Mesendoderm (in vitro differentiated cells): ENCODE results near the gene TCF7L2.

Experiments
- DNase-seq: peaks from one replicate; pipeline ENCODE4 v3.0.0; 2013
- H2AK5ac ChIP-seq: 2 replicates; pipeline ENCODE4 v1.6.1; 2013; ENCODE audit warnings: low read length, inconsistent platforms
- H2BK120ac ChIP-seq: 2 replicates; pipeline ENCODE4 v1.6.1; 2013; ENCODE audit warnings: low read depth, mild to moderate bottlenecking, low read length, moderate library complexity, mixed read lengths
- H2BK15ac ChIP-seq: replicated peaks from 2 replicates; pipeline ENCODE4 v1.6.1; 2013; ENCODE audit warnings: low read depth, mild to moderate bottlenecking, moderate library complexity
- H2BK5ac ChIP-seq: 2 replicates; pipeline ENCODE4 v1.6.1; 2013; ENCODE audit warnings: low read length, inconsistent platforms
- H3K18ac ChIP-seq: 2 replicates; pipeline ENCODE4 v1.6.1; 2013; ENCODE audit warnings: mild to moderate bottlenecking, low read length, mixed read lengths
- H3K23ac ChIP-seq: one replicate; pipeline ENCODE4 v1.6.1; 2013; ENCODE audit warnings: low read length
- H3K27ac ChIP-seq: 2 replicates; pipeline ENCODE4 v1.5.1; 2013; ENCODE audit warnings: low read depth, mild to moderate bottlenecking, inconsistent platforms, low read length, moderate library complexity
- H3K27me3 ChIP-seq: 2 replicates; pipeline ENCODE4 v1.6.1; 2013; ENCODE audit warnings: low read length, control low read depth, mild to moderate bottlenecking, inconsistent platforms; ENCODE audit not compliant: insufficient read depth, poor library complexity
- H3K36me3 ChIP-seq: 2 replicates; pipeline ENCODE4 v1.6.1; 2013; ENCODE audit warnings: low read length, inconsistent platforms; ENCODE audit not compliant: control insufficient read depth, insufficient read depth
- H3K4ac ChIP-seq: one replicate; pipeline ENCODE4 v1.6.1; 2013; ENCODE audit warnings: low read depth, mild to moderate bottlenecking, low read length, moderate library complexity
- H3K4me1 ChIP-seq: 2 replicates; pipeline ENCODE4 v1.6.1; 2013; ENCODE audit warnings: low read depth, low read length, inconsistent platforms; ENCODE audit not compliant: control insufficient read depth
- H3K4me2 ChIP-seq: 2 replicates; pipeline ENCODE4 v1.6.1; 2013; ENCODE audit warnings: low read length
- H3K4me3 ChIP-seq: 2 replicates; pipeline ENCODE4 v1.5.1; 2013; ENCODE audit warnings: mild to moderate bottlenecking, low read length
- H3K56ac ChIP-seq: one replicate; pipeline ENCODE4 v1.6.1; 2013; ENCODE audit warnings: low read length
- H3K79me1 ChIP-seq: 2 replicates; pipeline ENCODE4 v1.6.1; 2013; ENCODE audit warnings: low read length, inconsistent platforms
- H3K79me2 ChIP-seq: 2 replicates; pipeline ENCODE4 v1.6.1; 2013; ENCODE audit warnings: mild to moderate bottlenecking, low read length; ENCODE audit not compliant: control insufficient read depth, insufficient read depth
- H3K9ac ChIP-seq: 2 replicates; pipeline ENCODE4 v1.6.1; 2013; ENCODE audit warnings: low read length, inconsistent platforms
- H4K5ac ChIP-seq: one replicate; pipeline ENCODE4 v1.6.1; 2013; ENCODE audit warnings: low read length
- H4K8ac ChIP-seq: one replicate; pipeline ENCODE4 v1.6.1; 2013; ENCODE audit warnings: low read depth, mild to moderate bottlenecking, control low read depth, low read length, moderate library complexity
- WGBS: extraction: QIAGEN DNeasy Blood & Tissue Kit; methylation state at CpG from one replicate; pipeline ENCODE4 v1.1.7; 2013; ENCODE audit warnings: low lambda C conversion rate, missing lambda C conversion rate; ENCODE audit not compliant: insufficient coverage; ENCODE audit errors: extremely low coverage; 5-methylcytosine and 5-hydroxymethylcytosine counted together

TCF7L2 gene

DNA sequence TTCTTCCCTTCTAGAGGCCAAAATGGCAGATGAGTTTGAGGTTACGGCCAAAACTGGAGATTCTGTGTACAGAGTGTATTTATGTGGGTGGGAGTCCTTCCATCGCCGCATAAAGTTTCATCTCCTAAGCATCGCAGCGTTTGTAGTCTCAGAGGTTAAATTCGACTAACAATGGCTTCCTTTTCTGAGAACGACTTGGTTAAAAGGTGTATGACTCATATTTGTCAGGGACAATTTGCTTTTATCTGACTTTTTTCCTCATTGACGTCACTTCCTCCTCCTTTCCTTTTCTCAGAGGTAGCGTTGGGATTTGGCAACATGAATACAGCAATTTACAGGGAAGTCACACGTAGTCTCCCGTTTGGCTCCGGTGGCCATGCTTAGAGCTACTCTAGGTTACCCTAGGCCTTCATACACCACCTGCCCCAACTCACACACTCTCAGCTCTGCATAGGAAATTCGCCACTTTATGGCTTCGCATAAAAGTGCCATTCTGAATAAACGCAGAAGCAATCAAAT lies 37.6 kb upstream of the TCF7L2 start:
- no CpG with 5 or more reads among the region's 15 CpGs for WGBS
- H4K8ac ChIP-seq: no peak overlapping the region
- no peak overlapping the region for H2BK15ac ChIP-seq
- no peak overlapping the region for H3K56ac ChIP-seq
- DNase-seq: peak; percentile 35
- H3K27me3 ChIP-seq: peaks cover 2% of the 10 kb centered on the region
- no peak overlapping the region for H3K4me2 ChIP-seq
- no peaks in the 10 kb centered on the region for H3K79me1 ChIP-seq
- no peak overlapping the region for H3K27ac ChIP-seq
- no peak overlapping the region for H3K9ac ChIP-seq
- H3K4me1 ChIP-seq: no peaks in the 10 kb centered on the region
- no peak overlapping the region for H2AK5ac ChIP-seq
- H3K79me2 ChIP-seq: no peaks in the 10 kb centered on the region
- no peak overlapping the region for H2BK120ac ChIP-seq
- H3K36me3 ChIP-seq: no peaks in the 10 kb centered on the region
- H3K4ac ChIP-seq: no peak overlapping the region
- H3K4me3 ChIP-seq: no peak overlapping the region
- no peak overlapping the region for H3K18ac ChIP-seq
- no peak overlapping the region for H3K23ac ChIP-seq
- H4K5ac ChIP-seq: no peak overlapping the region
- H2BK5ac ChIP-seq: no peak overlapping the region

DNA sequence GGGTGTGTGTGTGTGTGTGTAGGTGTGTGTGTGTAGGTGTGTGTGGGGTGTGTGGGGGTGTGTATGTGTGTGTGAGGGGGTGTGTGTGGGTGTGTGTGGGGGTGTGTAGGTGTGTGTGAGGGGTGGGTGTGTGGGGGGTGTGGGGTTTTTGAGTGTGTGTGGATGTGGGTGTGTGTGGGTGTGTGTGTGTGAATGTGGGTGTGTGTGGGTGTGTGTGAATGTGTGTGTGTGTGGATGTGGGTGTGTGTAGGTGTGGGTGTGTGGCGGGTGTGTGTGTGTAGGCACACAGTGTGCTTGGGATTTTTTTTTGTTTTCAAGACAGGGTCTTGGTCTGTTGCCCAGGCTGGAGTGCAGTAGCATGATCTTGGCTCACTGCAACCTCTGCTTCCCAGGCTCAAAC lies 36.8 kb upstream of the TCF7L2 start:
- H2BK120ac ChIP-seq: no peak overlapping the region
- no peak for DNase-seq
- H3K9ac ChIP-seq: no peak overlapping the region
- H2BK15ac ChIP-seq: no peak overlapping the region
- H3K27ac ChIP-seq: no peak overlapping the region
- no peaks in the 10 kb centered on the region for H3K36me3 ChIP-seq
- peaks cover 2% of the 10 kb centered on the region for H3K27me3 ChIP-seq
- H2BK5ac ChIP-seq: no peak overlapping the region
- H3K18ac ChIP-seq: no peak overlapping the region
- H3K4ac ChIP-seq: no peak overlapping the region
- H3K23ac ChIP-seq: no peak overlapping the region
- H3K4me1 ChIP-seq: no peaks in the 10 kb centered on the region
- H4K8ac ChIP-seq: no peak overlapping the region
- H3K4me2 ChIP-seq: no peak overlapping the region
- H3K56ac ChIP-seq: no peak overlapping the region
- no peak overlapping the region for H3K4me3 ChIP-seq
- WGBS: no CpG with 5 or more reads among the region's 1 CpG
- no peak overlapping the region for H2AK5ac ChIP-seq
- no peak overlapping the region for H4K5ac ChIP-seq
- no peaks in the 10 kb centered on the region for H3K79me1 ChIP-seq
- H3K79me2 ChIP-seq: no peaks in the 10 kb centered on the region

- H3K27ac ChIP-seq: no peak overlapping the region
- no peak overlapping the region for H3K9ac ChIP-seq
- H2AK5ac ChIP-seq: no peak overlapping the region
- H3K18ac ChIP-seq: no peak overlapping the region
- H3K4me3 ChIP-seq: no peak overlapping the region
- H4K5ac ChIP-seq: no peak overlapping the region
- whole genome bisulfite sequencing: no CpG with 5 or more reads among the region's 9 CpGs
- H3K36me3 ChIP-seq: no peaks in the 10 kb centered on the region
- no peak overlapping the region for H4K8ac ChIP-seq
- H3K27me3 ChIP-seq: peaks cover 2% of the 10 kb centered on the region
- H2BK5ac ChIP-seq: no peak overlapping the region
- no peak overlapping the region for H3K23ac ChIP-seq
- no peak for DNase-seq
- H2BK120ac ChIP-seq: no peak overlapping the region
- H3K4ac ChIP-seq: no peak overlapping the region
- H3K56ac ChIP-seq: no peak overlapping the region
- no peaks in the 10 kb centered on the region for H3K79me2 ChIP-seq
- H3K4me1 ChIP-seq: no peaks in the 10 kb centered on the region
- H3K79me1 ChIP-seq: no peaks in the 10 kb centered on the region
- no peak overlapping the region for H3K4me2 ChIP-seq
- H2BK15ac ChIP-seq: no peak overlapping the region
Measured at GRCh38 chr10:112913661-112914287, 36.3 kb upstream of the TCF7L2 start.

DNA sequence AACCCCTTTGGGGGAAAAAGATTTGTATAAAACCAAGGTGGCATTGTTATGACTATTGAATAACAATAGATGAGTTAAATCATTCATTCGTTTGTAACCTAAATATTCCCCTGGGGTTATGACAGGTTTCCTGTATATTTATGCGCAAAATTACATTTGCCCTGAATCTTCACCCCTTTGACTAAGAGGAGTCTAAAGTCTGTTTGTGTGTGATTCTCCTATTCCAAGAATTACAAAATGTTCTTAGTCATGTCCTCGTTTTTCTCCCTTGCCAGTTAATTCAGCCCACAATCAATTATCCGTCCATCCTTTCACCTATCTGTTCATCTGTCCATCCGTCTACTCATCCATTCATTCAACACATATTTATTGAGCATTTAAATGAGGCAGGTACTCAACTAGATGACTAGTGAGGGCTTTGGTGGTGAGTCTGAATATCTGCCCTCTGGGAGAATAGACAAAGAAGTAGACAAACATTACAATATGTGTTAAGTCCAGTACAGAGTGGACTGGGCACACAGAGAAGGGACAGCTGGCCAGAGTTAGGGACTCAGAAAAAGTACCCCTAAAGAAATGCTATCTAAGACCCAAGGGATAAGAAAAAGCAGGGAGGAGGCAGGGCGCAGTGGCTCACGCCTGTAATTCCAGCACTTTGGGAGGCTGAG lies 35.6 kb upstream of the TCF7L2 start:
- Histone ChIP-seq H3K56ac (no peak overlapping the region), H3K23ac (no peak overlapping the region), H2BK15ac (no peak overlapping the region), H3K27ac (no peak overlapping the region), H2BK5ac (no peak overlapping the region), H2AK5ac (no peak overlapping the region), H2BK120ac (no peak overlapping the region), H3K36me3 (no peaks in the 10 kb centered on the region), H3K4me1 (no peaks in the 10 kb centered on the region), H4K5ac (no peak overlapping the region), H3K18ac (no peak overlapping the region), H3K4ac (no peak overlapping the region), H3K79me2 (no peaks in the 10 kb centered on the region), H4K8ac (no peak overlapping the region), H3K9ac (no peak overlapping the region), H3K27me3 (peaks cover 2% of the 10 kb centered on the region), H3K79me1 (no peaks in the 10 kb centered on the region), H3K4me3 (no peak overlapping the region), H3K4me2 (no peak overlapping the region)
- no peak for DNase-seq
- no CpG with 5 or more reads among the region's 7 CpGs for WGBS

DNA sequence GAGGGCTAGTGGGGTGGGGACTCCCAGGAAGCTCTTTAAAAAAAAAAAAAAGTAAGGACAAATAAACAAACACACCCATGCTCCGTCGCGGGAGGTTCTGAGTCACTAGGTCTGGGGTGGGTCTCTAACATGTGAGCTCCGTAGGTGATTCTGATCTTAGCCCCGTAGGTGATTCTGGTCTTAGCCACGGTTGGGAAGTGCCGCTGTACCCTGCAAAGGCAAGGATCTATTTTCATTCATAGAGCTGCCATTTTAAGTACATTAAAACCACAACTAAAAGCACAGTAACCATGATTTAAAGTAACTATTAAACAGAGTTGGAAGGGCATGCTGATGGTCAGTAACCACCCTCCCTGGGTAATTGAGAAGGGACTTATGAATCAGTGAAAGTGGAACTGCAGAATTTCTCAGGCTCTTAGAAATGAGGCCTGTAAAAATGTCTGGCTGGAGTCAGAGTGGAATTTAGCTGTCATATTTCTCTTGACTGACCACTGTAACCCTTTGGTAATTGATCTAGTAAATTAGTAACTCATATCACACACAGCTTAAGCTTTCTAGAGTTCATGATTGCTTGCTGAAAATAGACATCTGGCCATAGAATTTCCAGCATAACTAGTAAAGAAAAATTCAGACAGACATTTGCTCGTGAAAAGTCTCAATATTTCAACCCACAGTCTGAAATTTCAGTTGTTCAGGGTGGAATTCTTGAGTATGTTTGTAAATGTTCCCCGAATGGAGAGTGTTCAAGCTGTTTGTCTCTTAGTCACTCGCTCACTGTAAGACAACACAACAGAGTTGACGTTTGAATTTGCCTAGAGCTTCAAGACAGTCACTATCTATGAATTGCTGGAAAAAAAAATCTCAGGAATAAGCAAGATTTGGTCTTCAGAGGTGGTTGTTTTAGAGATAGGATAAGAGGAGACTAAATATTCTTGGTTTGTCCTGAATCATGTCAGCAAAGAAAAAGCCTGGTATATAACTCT lies 34.2 kb upstream of the TCF7L2 start:
- Histone ChIP-seq H2AK5ac (no peak overlapping the region), H4K5ac (no peak overlapping the region), H3K4me1 (no peaks in the 10 kb centered on the region), H3K23ac (no peak overlapping the region), H3K4me2 (no peak overlapping the region), H3K79me2 (no peaks in the 10 kb centered on the region), H3K18ac (no peak overlapping the region), H3K27me3 (peaks cover 2% of the 10 kb centered on the region), H3K36me3 (no peaks in the 10 kb centered on the region), H3K9ac (no peak overlapping the region), H3K27ac (no peak overlapping the region), H3K56ac (no peak overlapping the region), H2BK120ac (no peak overlapping the region), H4K8ac (no peak overlapping the region), H3K4ac (no peak overlapping the region), H3K4me3 (no peak overlapping the region), H2BK5ac (no peak overlapping the region), H2BK15ac (no peak overlapping the region), H3K79me1 (no peaks in the 10 kb centered on the region)
- no CpG with 5 or more reads among the region's 11 CpGs for WGBS
- peak; percentile 50 for DNase-seq
